GM19239 (cell line): ENCODE results near the gene CCT7.
A peak's percentile ranks its signal among the peaks of the same experiment; 100 is the strongest.

Experiments used
- DNase-seq: peaks from one replicate; pipeline ENCODE4 v3.0.0; 2011; ENCODE audit warnings: low spot score; ENCODE audit not compliant: insufficient read length
- FAIRE-seq: peaks from 2 replicates; lab custom pipeline; 2011; peaks lifted over from hg19 to GRCh38; lab: Jason Lieb, UNC

The CCT7 gene

GRCh38 chr2:73291461-73292315 lies 57.6 kb downstream of the CCT7 start:
- FAIRE-seq: no peak

DNA sequence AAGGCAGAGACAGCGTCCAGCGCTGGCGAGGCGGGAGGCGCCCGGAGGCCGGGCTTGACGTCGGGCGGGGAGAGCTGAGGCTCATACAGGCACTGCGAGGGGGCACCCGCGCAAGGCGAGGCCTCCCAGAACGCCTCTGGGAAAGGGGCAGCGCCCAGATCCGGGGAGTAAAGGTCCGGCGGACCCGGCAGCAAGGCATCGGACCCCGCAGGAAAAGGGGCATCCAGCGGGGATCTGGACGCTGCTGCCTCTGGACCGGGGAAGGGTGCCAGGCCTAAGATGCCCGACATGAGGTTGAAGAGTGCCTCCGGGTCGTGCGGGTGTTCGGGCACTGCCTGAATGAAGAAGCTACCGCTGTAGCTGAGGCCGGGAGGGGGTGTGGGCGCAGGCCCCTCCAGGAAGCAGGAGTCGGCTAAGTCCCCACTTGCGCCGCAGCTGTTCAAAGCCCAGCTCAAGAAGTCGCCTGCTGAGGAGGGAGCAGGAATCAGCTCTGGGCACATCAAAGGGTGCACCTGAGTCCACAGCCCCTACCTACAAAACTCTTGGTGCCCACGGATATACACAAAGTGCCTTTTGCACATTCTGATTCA lies 58.3 kb downstream of the CCT7 start:
- DNase-seq: no peak
- FAIRE-seq: no peak

More at GRCh38 chr2:73291461-73292315, 57.6 kb downstream of the CCT7 start:
- no peak for DNase-seq

DNA sequence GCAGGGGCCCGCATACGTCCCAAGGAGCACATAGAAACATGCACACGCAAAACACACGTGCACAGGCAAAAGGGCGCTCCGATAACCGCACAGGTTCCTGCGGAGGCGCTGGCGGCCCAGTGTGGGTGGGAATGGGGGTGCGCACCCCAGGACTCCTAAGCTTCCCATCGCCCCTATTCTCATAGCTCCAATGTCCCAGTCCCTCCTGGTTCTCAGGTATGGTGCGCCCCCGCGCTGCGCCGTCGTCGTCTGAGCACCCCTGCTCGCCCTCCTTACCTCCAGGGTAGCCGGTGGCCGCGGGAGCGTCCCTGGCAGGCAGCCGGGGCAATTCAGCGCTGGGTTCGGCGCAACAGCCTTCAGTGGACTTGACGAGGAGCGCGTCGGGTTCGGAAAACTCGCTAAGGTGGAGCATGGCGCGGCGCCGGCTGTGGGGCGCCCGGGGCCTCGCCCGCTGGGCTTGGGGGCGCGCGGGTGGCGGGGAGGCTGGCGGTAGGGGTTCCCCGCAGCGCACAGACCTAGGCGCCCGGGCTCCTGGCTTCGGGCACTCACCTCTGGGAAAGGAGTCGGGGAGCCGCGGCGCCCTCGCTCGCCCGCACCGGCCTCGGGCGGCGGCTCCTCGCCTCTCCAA lies 58.9 kb downstream of the CCT7 start:
- DNase-seq (peak; percentile 15), FAIRE-seq (no peak)

DNA sequence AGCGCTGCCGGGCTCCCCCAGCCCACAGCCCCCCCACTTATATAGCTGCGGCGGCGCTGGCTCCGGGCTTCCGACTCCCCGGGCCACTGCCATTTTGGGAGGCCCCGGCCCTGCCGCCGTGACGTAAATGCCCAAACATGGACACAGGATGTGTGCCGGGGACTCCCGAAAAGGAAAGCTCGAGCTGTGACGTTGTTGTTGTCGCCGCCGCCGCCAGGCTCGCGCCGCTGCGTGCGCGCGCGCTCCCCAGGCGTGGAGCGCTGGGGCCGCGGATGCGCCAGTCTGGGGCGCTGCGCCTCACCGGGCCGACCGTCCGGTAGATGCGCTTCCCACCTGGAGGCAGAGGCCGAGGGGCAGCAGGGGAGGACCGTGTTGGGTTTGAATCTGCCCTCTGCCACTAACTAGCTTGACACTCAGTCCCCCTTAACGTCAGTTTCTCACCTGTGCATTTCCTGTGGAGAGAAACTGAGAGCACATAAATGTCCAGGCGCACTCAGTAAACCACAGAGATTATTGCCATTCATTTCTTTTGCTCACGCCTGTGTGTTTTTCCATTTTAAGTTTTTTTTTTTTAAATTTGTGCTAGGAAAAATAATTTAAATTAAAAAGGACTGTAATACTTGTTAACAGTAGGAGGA lies 59.5 kb downstream of the CCT7 start, which contains the start of gene EGR4:
Gene EGR4 (minus strand): TSS at position 15 of the 638 bp plus-strand sequence. CDS start 231 bp downstream, outside the sequence.
- DNase-seq: peak; percentile 96
- FAIRE-seq: peak; percentile 78

DNA sequence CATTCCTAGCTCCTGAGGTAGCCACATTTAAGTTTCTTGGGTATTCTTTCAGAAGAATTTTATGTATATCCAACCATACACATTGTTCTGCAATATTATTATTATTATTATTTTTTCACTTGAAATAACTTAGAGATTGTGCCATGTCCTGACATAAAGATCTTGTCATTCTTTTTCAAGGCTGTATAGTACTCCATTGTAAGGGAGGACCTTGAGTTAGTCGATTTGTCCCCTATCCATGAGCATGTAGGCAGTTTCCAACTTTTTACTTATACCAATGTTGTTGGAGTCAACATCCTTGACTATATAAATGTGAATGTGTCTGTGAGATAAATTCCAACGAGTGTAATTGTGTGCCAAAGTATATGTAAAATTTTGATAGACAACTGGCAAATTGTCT lies 60.1 kb downstream of the CCT7 start:
- FAIRE-seq (no peak), DNase-seq (no peak)

DNA sequence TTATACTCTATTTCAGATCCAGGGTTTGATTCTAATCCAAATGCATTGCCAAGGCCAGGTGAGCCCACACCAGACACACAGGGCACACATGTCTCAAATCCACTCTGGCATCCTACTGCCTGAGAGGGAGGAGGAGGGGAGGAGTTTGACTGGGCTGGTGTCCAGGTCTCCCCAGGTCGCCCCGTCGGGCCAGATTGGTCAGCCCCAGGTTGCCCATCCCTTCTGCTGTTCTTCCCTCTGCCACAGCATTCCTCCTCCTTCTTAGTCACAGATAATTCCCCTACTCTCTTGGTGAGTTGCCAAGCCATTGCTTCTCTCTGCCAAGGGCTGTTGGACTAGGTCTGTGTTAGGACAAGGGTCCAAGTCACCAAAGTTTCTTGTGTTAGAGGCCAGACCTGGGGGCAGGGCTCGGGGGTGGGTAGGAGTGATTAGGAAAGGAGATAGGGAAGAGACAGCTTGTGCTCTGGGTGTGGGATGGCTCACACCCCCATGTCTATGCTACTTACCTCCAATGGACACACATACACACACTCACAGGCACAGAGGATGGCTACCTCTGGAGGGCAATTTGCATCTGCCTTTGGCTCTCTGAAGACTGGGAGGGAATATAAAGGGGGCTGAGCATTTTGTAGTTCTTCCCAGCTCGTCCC lies 61.8 kb downstream of the CCT7 start:
- DNase-seq: no peak

GRCh38 chr2:73297151-73297559 lies 63.0 kb downstream of the CCT7 start:
- DNase-seq (no peak), FAIRE-seq (no peak)

More for the DNA sequence above, 61.8 kb downstream of the CCT7 start:
- no peak for FAIRE-seq

DNA sequence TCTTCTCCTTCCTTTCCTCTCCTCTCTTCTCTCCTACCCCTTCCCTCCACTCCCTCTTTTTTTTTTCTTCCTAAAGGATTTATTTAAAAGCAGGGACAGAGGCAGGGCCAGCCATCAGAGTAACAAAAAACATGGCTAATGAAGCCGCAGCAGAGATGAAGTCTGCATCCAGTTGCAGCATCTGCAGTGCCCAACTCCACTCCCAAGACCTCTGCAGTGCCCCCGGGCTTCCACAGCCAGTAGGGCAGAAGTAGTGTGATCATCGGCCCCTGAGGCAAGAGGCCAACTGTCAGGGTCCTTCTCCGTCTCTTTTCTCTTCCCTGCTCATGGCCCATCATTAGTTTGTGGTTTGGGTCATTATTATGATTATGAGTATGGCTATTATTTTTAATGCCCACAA lies 63.5 kb downstream of the CCT7 start:
- no peak for DNase-seq
- FAIRE-seq: no peak

DNA sequence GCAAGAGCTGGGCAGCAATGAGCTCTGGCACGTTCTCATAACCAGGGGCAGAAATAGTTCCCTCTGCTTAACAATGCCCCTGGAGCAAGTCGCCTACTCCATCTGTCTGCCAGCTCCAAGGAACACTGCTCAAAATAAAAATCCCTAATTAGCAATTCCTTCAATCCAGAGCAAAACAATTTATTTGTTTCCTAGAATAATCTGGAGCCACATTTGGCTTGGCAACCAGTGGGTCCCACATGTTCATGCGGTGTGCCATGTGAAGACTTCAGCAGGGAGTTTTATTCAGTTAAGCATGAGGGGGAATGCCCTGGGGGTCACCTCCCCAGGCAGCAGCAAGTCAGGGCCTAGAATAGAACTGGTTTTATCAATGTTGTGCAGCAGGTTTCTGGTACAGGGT lies 66.8 kb downstream of the CCT7 start:
- DNase-seq (no peak), FAIRE-seq (no peak)

- DNase-seq (no peak), FAIRE-seq (no peak)
Observed at GRCh38 chr2:73301636-73302035, 67.5 kb downstream of the CCT7 start.
